AML-193 (cell line): ENCODE measurements around the gene FAM241A.
"Not testable (repeated sequence)": the region's sequence is repeated elsewhere in the genome, so short reads cannot be mapped to it uniquely, and the experiment has no call there.

Experiments used
- DNase-seq, 2 experiments: peaks; one replicate each; lab custom pipeline; 2025; lab: John Stamatoyannopoulos, UW

Gene FAM241A

GRCh38 chr4:112145326-112145789 is at the start of gene FAM241A:
FAM241A (plus strand) TSS chr4:112145454; CDS start chr4:112145581, 127 bp downstream.
- peak; percentile 58 to 73 for DNase-seq

- no peak for DNase-seq
Measured at GRCh38 chr4:112098841-112099530, 46.3 kb upstream of the FAM241A start.

DNA sequence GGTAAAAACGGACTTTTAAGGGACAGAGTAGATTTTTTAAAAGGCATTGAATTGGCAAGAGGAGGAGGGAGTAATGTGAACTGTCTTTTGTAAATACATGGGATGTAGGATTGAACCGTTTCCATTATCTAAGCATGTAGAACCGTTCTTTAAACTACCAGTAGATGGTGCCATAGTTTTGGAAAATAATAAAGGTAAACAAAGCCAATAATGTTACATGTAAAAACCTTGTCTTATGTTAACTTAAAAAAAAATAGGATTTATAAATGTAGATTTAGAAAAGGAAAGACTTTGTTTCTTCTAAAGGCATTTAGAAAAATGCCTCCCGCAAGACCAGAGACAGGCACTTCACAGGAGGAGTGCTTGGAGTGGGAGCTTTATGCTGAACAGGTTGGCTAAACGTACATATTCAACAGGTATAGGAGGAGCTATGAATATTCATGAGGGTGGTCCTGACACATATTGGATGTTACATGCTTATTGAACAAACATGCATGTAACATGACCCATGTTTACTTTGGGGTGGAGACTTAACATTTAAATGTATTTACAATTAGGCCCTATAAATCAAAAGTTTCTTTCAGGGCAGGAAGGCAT is 45.5 kb upstream of the FAM241A start:
- peak; percentile 71 to 82 for DNase-seq

- no peak for DNase-seq
Measured at GRCh38 chr4:112102875-112103370, 42.3 kb upstream of the FAM241A start.

DNA sequence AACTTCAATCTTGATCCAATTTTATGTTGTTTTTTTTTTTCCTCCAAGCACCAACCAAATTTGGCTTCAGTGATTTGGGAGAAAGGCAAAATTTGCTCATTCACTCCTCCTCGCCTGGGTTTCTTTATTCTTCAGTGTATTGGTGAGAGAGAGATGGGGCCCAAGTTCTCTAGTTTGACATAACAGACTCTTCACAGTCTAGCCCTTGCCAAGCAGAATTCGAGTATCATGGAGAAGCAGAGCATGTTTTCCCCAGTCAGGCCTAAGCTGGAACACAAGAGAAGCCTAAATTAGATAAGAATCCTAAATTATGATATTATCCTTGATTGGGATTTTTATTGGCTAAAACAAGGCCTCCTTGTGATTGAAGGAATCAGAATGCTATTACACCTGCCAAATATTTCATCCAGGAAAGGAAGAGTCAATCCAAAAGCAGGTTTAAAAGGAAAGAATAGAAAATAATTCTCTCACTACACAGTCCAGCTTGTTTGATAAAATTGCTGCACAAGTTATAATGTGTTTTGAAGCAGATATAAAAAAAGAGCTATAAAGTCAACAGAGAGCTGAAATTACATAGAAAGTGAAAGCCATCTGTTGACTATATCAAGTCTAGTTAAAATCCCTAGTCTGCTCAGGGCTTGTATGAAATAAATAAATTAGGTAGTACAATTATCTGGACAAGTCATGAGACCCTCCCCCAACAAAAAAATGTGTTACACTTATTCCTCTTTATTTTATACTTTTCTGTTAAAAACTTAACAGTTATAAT is 39.9 kb upstream of the FAM241A start:
- no peak for DNase-seq

DNA sequence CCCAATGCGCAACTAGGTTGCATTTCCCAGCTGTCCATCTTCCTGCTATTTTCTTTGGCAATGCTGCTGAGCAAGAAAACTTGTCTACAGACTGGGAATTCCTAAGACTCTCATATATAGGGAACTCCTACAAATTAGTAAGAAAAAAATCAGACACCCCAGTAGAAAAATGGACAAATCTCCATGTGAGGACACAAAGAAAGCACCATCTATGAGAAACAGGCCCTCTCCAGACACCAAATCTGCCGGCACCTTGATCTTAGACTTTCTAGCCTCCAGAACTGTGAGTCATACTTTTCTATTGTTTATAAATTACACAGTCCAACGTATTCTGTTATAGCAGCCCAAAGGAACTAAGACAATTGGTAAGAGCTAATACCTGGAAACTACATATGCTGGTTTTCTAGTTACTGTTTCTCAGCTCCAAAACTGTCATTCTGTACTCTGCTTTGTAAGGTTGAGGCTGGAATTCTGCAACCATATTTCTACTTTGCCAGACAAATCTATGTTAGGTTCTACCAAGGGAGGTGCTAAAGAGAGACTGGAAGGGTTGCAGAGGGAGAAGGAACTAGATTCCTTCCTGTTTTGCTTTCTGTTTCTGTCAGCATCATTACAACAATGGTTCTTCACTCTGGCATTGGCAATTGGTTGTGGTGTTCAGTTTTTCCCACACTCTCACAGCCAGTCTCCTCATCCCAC is 35.7 kb upstream of the FAM241A start:
- peak; percentile 41 to 50 for DNase-seq

GRCh38 chr4:112110059-112110425 is 35.2 kb upstream of the FAM241A start:
- no peak for DNase-seq

GRCh38 chr4:112111306-112111705 is 33.9 kb upstream of the FAM241A start:
- no peak for DNase-seq

DNA sequence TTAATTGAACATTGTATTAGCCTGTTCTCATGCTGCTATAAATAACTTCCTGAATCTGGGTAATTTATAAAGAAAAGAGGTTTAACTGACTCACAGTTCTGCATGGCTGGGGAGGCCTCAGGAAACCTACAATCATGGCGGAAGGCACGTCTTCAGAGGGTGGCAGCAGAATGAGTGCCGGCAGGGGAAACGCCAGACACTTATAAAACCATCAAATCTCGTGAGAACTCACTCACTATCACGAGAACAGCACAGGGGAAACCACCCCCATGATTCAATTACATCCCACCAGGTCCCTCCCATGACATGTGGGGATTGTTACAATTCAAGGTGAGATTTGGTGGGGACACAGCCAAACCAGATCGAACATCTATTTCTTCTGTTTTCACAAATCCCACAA is 33.2 kb upstream of the FAM241A start:
- not testable (repeated sequence) for DNase-seq

DNA sequence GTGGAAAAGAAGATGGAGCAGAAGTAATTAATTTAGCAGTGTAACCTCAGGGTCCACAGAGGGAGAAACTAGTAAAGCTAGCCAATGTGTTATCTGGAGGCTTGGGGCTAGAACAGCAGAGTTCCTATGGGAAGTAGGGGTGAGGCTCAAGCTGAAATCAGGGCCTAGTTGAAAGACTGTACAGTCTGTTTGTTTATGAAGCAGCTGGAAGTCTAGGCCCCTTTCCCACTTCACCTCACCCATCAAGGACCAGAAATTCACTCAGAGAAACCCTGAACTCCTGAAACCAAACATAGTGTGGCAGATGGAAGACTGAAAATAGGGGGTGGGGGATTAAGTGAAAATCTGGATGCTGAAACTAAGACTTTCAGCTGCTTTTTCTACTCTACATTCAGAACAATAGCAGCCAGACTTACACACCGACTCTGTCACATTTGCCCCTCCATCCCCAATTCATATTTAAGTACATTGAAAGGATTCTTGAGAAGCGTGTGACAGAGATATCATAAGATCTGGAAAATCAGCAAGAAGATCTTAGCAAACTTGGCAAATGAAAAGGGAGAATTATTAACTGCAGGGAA is 32.6 kb upstream of the FAM241A start:
- no peak for DNase-seq

DNA sequence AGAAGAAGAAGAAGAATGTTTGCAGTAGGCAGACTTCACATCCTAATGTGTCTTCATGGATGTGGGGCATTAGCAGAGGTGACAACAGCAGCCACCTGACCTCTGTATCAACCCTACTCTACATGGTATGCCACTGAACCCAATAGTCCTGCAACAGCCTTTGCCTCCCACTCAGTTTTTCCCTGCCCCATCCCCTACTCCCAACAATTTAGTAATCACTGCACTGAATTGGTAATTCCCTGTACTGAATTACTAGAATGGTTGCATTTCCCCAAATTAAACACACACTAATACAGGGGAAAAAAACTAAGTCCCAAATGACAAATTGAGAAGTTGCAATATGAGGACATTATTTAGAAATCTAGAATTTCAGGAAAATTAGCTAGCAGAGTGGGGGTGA is 31.4 kb upstream of the FAM241A start:
- DNase-seq, result no peak

- DNase-seq, result no peak
Measured at GRCh38 chr4:112114452-112114851, 30.8 kb upstream of the FAM241A start.

DNA sequence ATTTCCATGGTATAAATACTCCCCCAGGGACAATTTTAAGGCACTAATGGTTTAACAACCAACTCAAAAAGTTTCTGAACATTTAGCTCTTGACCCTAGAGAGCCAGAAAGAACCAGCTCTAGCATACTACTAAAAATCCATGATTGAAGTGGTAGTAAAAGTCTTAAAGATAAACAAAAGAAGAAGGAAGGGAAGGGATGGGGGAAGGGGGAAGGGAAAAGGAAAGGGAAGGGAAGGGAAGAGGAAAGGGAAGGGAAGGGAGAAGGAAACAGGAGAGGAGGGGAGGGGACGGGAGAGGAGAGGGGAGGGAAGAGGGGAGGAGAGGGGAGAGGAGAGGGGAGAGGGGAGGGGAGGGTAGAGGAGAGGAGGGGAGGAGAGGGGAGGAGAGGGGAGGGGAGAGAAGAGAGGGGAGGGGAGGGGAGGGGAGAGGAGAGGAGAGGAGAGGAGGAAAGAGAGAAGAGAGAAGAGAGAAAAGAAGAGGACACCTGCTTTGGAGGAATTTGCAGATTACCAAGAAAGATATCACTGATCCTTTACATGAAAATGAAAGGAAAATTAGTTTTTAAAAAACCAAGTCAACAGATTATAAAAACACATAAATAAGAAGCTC is 26.4 kb upstream of the FAM241A start:
- no peak for DNase-seq

DNA sequence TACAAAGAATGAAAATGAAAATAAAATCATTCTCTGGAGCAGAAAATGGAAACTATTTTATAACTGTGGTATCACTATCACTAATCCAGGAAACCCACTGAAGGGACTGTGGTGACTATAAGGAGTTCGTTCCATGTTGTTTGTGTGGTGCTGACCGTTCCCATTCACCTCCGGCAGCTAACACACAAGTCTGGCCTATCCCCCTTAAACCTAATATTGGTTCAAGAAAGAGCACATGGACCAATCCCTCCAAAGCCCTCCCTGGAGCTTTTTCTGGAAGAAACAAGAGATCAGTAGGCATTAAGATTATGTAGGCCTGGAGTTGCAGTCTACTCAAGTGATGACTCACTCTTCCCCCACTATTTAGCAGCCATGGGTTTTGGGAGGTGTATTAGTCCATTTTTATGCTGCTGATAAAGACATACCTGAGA is 25.9 kb upstream of the FAM241A start:
- DNase-seq, result no peak

DNA sequence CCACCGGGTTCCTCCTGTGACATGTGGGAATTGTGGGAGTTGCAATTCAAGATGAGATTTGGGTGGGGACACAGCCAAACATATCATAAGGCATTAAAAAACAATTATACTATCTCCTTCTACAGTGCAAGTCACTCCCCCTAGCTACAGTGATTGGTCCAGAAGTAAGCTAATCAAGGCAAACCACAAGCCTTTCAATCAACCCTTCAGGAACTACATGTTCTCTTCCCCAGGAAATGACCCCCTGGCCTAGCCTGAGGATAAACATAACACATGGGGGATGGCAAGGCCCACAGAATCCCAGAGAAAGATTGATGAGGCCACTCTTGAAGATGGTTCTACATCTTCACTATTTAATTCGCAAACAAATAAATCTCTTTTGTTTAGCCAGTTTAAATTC is 25.2 kb upstream of the FAM241A start:
- no peak for DNase-seq

- DNase-seq, result no peak
Measured at GRCh38 chr4:112125416-112125815, 19.8 kb upstream of the FAM241A start.

- DNase-seq, result no peak
Measured at GRCh38 chr4:112127048-112127637, 18.1 kb upstream of the FAM241A start.

DNA sequence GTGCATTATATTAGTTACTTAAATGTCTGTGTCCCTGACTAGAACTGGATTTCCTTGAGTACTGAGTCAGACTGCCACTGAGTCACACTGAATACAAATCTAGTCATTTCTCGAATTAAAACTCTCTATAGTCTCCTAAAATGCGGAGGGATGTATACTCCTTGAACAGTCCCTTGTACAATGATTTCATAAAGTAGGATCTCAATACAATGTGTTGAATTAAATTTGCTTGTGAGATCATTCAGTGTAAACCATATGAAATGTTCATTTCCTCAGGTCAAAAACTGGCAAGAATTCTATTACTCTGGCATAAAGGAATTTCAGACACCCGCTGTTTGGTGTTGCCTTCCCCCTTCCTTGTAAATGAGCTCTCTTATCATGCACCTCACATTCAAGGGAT is 17.5 kb upstream of the FAM241A start:
- no peak for DNase-seq

- DNase-seq, result no peak
Measured at GRCh38 chr4:112128452-112128851, 16.8 kb upstream of the FAM241A start.

- DNase-seq, result no peak
Measured at GRCh38 chr4:112130906-112131305, 14.3 kb upstream of the FAM241A start.

DNA sequence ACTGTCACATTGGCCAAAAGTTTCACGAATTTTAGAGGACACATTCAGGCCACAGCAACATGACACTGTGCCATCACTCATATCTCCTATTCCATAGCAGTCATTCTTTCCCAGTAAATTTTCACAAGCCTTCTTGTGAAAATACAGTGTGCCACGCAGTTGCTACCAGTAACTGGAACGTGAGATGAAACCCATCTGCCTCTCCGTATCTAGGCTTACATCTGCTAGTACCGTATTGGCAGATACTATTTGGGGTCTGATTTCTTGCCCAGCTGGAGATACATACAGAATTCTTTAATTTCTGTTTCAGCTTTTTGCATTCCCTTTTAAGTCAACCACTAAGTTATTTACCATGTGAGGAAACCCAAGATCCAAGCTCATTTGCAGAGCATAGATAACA is 8.7 kb upstream of the FAM241A start:
- DNase-seq, result no peak
